KOPT-K1 (cell line): ENCODE results near the gene NPAS2.

ENCODE experiments used
- H3K27ac ChIP-seq: fragments of 200-600 bp; sonication (generic); 2 replicates; pipeline ENCODE4 v1.5.1; 2016; ENCODE audit warnings: antibody characterized with exemption, mild to moderate bottlenecking, low read depth, low read length; ENCODE audit not compliant: poor library complexity, severe bottlenecking
- H3K36me3 ChIP-seq: fragments of 200-600 bp; sonication (generic); 2 replicates; pipeline ENCODE4 v1.5.1; 2017; ENCODE audit warnings: antibody characterized with exemption, mild to moderate bottlenecking, low read length, moderate library complexity; ENCODE audit not compliant: insufficient read depth
- H3K9me3 ChIP-seq: fragments of 200-600 bp; sonication (generic); 2 replicates; pipeline ENCODE4 v1.5.1; 2017; ENCODE audit warnings: antibody characterized with exemption, low read length, mild to moderate bottlenecking; ENCODE audit not compliant: insufficient read depth, poor library complexity, severe bottlenecking

The NPAS2 gene

DNA sequence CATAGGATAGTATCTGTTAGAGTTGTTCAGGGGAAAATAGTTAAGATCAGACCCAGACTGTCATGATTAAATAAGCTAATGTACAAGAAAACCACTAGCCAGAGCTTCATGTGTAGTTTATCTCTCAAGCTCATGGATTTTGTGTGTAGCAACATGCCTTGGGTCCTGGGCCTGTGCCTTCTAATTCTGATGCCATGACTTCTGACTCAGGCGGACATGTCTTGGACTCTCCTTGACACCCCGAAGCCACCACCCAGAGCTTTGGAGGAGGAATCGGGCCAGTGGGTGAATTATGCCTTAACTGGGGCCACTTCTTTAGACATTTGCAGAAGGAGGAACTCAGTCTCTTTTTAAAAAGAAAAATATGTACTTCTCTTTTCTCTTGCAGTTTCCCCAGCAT lies 68.7 kb downstream of the NPAS2 start:
- Histone ChIP-seq H3K27ac (no peak overlapping the region), H3K36me3 (no peaks in the 10 kb centered on the region), H3K9me3 (no peaks in the 10 kb centered on the region)

DNA sequence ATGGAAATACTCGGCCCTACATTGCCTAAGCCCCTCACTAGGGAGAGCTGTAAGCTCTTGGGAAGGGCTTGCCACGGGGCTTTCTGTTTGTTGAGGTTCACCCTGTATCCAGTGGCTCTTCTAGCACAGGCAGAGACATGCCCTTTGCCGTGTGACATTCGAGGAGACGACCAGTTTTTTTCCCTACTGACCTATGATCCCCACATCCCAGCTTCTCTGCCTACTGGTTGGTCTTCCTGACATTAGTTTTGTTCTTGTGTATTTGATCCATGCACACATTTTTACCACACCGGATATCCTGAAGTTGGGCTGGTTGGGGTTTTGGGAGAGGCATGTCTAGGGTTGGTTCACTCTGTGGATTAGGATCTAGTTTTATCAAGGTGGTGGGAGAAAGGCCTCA lies 69.3 kb downstream of the NPAS2 start:
- no peaks in the 10 kb centered on the region for H3K36me3 ChIP-seq
- H3K9me3 ChIP-seq = no peaks in the 10 kb centered on the region
- H3K27ac ChIP-seq = no peak overlapping the region

DNA sequence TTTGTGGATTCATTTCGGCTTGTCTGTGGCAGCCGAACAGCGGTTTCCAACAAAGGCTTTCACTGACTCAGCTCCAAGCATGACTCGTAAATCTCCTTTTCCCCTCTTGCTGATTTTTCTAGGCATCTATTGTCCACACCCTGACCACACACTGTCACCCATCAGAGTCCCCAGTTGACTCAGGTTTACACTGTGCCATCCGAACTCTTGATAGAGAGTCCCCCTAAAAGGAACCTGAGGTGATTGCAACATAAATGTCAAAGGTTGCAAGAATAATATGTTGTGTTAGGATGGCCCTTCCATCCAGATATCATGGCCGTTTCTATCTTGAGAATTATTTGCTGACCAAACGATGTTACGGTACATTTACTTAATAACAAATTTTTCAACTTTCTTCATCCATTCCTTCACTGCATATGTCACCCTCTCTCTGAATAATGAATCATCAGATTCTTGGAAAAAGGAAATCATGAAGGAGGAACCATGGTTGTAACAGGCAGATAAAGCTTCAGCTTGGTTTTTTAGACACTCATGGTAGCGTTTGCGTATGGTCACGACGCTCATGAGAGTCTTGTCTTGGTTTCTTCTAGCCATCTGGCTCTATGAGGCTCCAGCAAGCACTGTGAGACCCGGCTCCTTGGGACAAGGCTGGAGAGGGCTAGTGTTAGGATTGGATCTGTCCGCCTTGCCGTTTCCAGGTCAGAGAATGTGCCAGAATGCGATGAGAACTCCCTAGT lies 72.1 kb downstream of the NPAS2 start:
- no peaks in the 10 kb centered on the region for H3K36me3 ChIP-seq
- no peak overlapping the region for H3K27ac ChIP-seq
- H3K9me3 ChIP-seq = peaks cover 6% of the 10 kb centered on the region

DNA sequence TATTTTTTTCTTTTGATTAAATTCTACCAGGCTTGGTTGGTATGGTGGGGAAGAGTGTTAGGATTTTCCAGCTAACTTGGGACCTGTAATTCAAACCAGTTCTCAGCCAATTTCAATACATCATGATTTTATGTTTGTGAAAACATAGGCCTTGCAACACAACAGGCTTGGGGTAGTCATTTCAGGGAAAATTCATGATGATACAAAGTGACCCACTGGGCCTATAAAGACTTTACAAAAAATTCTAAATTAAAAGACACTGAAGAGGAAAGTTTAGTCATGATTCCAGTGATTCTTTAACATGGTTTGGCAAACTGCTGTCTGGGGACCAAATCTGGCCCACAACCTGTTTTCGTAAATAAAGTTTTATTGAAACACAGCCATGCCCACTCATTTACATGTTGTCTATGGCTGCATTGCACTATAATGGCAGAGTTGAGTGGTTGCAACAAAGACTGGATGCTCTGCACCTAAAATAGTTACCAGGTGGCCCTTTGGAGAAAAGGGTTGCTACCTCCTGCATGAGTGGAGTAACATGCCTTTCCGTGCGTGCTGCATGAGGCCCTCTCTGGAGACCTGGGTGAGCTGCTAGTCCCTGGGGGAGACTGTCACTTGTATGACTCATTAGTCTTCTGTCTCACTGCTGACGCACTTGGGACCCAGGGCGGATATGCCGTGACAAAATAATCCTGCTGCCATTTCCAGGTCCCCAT lies 73.6 kb downstream of the NPAS2 start:
- H3K9me3 ChIP-seq = peaks cover 6% of the 10 kb centered on the region
- no peak overlapping the region for H3K27ac ChIP-seq
- no peaks in the 10 kb centered on the region; the same call in 1 of the 2 replicates for H3K36me3 ChIP-seq

DNA sequence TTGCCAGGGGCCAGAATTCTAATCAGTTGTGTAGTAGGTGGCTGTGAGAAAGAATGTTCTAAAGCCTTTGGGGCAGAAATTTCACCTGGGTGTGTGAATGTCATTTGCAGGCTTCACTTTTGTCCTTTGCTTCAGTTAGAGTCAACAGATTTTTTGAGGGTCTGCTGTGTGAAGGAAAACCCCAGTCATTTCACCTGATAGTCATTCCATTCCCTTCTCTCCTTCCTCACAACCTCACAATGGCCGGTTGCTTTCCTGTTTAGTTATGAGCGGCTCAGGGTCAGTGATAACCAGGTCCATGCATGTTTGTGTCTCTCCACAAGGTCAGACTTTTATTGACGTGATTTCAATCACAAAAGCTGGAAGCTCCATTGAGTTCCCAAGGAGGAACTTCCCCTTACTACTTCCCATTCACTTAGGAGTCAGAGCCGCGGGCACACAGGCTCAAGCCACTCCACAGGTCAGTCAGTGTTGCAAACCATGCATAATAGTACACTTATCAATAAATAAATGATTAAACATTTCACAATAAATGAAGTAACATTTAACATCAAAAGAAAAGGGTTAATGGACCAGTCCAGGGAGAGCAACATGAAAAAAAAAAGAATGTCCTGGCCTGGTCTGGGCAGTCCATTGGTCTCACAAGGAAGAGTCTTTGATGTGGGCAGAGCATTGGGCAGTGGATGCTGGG lies 74.3 kb downstream of the NPAS2 start:
- peaks cover 6% of the 10 kb centered on the region for H3K9me3 ChIP-seq
- peaks cover 3% of the 10 kb centered on the region; the same call in 1 of the 2 replicates for H3K36me3 ChIP-seq
- no peak overlapping the region for H3K27ac ChIP-seq

DNA sequence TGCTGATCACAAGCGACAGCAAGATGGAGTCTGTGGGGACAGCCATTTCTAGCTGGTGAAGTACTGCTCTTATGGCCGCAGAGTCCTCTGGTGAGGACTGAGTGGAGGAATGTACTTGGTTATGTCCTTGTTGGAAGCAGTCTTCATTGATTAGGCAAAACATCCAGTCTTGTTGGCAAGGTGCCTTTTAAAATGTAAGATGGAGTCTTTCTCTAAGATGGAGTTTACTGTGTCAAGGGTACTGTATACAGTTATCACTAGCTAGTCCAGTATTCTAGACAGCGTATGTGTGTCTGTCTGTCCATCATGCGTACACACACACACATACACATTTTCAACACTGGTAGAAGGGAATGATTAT lies 74.8 kb downstream of the NPAS2 start:
- no peak overlapping the region for H3K27ac ChIP-seq
- peaks cover 6% of the 10 kb centered on the region for H3K9me3 ChIP-seq
- H3K36me3 ChIP-seq = peaks cover 6% of the 10 kb centered on the region; the same call in 1 of the 2 replicates

DNA sequence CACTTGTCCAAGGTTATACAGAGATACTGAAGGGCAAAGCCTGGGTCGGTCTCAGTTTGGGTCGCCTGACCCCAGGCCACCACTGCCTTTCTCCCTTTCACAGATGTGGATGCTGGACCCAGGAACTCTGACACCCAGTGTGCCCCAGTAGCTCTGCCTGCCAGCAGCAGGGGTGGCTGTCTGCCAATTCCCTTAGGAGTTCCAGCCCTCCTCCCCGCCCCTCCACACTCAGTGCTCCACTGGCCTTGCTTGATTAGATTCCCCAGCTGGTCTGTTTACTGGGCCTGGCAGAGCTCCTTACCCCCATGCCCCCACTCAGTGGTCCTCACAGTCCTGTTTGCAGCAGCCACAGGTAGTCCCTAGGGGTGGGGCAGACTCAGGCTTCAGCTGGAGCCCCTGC lies 75.5 kb downstream of the NPAS2 start:
- H3K27ac ChIP-seq = no peak overlapping the region
- H3K9me3 ChIP-seq = peaks cover 6% of the 10 kb centered on the region
- H3K36me3 ChIP-seq = peaks cover 6% of the 10 kb centered on the region; the same call in 1 of the 2 replicates

DNA sequence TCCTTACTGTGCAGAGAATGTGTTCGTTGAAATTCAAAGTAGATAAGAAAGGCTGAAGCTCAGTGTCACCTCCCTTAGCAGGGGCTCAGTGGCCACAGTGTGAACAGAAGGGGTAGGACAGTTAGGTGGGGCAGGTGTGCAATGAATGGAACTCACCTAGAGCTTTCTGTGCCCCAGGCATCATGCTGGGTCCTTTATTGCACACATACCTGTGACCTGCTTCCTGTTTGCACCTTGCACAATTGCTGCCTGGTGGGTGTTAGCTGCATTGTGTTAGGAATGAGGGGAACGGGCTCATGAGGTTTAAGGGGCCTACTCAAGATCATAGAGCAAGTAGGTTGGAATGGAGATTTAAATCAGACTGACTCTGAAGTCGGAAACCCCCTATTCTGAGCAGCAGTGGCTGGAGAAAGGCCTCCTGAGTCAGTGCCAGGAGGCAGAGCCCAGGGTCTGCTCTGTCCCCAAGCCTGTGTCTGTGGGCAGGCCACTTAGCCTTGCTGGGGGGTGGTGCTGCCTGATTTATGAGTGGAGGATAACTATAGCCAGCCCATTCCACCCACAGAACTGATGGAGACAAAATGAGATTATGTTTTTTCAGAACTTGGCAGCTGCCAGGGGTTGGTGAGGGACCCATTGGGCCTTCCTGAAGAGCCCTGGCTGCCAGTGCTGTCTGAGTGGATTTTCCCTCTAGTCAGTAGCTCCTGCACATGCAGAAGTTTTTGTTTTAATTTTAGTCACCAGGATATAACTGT lies 76.2 kb downstream of the NPAS2 start:
- Histone ChIP-seq H3K27ac (no peak overlapping the region), H3K9me3 (peaks cover 6% of the 10 kb centered on the region), H3K36me3 (peaks cover 6% of the 10 kb centered on the region; the same call in 1 of the 2 replicates)

DNA sequence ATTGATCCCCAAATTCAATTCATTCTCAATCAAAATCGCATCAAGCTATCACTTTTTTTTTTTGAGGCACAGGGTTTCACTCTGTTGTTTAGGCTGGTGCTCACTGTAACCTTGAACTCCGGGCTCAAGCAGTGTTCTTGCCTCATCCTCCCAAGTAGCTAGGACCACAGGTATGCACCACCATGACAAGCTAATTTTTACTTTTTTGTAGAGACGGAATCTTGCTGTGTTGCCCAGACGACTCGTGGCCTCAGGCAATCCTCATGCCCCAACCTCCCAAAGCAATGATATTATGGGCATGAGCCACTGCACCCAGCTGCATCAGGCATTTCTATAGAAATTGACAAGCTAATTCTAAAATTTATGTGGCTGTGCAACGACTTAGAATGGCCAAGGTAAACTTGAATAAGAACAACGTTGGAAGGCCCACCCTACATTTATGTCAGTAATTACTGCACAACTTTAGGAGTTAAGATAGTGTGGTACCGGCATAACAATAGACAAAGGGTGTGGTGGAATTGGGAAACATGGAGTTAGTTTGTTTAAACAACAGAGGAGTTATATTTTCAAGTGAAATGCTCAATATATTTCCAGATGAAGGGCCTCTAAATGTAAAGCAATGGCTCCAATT lies 78.2 kb downstream of the NPAS2 start:
- Histone ChIP-seq H3K36me3 (peaks cover 6% of the 10 kb centered on the region; the same call in 1 of the 2 replicates), H3K27ac (no peak overlapping the region), H3K9me3 (peaks cover 6% of the 10 kb centered on the region)

DNA sequence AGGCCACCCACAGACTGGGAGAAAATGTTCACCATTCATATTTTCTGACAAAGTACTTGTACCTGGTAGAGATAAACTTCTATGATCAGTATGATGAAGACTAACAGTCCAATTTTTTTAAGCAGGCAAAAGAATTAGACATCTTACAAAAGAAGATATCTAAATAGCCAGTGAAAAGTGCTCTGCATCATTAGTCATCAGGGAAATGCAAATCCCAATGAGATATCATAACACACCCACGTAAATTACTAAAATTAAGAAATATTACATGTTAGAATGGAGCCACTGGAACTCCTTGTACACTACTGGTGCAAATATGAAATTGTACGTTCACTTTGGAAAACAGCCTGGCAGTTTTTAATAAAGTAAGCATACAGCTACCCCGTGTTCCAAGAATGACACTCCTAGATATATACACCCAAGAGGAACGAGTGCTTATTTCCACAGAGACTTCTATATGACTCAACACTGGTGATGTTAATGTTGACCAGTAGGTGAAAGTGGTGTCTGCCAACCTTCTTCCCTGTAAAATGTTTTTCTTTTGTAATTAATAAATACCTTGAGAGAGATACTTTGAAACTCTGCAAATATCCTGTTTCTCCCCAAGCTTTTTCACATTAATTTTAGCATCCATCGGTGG lies 80.3 kb downstream of the NPAS2 start:
- Histone ChIP-seq H3K27ac (no peak overlapping the region), H3K36me3 (peaks cover 10% of the 10 kb centered on the region), H3K9me3 (peaks cover 6% of the 10 kb centered on the region)

DNA sequence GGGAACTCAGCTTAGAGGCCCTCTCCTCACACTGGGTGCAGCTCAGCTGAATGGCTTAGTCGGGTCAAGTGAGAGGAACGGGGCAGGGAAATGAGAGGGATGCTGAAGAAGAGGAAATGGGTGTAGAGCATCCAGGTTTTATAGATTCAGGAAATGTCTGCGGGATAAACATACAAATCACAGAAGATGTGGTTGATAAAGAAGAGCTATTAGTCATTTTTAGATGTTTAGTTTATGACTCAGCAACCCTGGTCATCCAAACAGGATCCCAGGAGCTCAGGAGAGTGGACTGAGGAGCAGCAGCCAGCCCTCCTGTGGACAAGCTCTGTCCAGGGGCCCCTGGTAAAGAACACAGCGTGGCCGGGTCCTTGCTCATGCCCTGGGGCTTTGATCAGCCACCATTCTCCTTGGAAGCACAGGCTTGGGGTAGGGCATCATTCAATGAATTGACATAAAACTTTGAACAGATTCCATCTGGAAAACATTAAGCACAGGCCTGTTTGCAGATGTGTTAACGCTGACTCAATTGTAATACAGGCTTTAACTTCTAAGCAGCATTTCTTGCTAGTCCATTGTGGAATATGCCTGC lies 83.0 kb downstream of the NPAS2 start:
- Histone ChIP-seq H3K27ac (no peak overlapping the region), H3K36me3 (peaks cover 10% of the 10 kb centered on the region), H3K9me3 (no peaks in the 10 kb centered on the region)

DNA sequence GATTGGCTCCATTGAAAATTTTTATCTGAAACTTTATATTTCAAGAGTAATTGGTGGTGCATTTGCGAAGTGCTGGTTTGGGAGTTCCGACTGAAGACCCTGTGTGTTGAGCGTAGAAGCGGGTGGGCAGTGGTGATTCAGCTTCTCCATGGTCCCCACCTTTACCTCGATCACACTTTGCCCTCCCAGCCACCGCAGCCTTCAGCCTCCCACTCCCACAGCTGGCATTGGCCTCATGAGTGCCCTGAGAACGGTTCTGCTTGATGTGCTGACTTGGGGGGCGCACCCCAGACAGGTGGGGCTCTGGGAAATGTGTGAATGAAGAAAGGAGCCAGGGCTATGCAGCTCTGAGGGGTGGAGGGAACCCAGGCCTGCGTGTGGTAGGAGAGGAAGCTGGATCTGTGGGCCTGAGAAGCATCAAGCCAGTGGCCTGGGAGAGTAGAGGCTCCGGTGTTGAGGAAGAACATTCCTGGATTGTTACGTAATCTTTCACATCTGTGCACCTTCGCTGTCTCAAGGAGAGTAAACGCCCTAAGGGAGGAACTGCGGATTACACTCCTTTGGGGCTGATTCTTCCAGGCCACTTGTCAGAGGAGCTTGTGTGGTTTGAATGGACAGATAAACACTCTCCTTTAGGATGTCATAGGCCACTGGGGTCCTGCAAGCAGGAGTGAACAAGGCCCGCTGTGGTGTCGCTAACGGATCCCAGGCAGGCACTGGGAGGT lies 83.8 kb downstream of the NPAS2 start:
- Histone ChIP-seq H3K27ac (no peak overlapping the region), H3K9me3 (no peaks in the 10 kb centered on the region), H3K36me3 (peaks cover 10% of the 10 kb centered on the region; the same call in 1 of the 2 replicates)

DNA sequence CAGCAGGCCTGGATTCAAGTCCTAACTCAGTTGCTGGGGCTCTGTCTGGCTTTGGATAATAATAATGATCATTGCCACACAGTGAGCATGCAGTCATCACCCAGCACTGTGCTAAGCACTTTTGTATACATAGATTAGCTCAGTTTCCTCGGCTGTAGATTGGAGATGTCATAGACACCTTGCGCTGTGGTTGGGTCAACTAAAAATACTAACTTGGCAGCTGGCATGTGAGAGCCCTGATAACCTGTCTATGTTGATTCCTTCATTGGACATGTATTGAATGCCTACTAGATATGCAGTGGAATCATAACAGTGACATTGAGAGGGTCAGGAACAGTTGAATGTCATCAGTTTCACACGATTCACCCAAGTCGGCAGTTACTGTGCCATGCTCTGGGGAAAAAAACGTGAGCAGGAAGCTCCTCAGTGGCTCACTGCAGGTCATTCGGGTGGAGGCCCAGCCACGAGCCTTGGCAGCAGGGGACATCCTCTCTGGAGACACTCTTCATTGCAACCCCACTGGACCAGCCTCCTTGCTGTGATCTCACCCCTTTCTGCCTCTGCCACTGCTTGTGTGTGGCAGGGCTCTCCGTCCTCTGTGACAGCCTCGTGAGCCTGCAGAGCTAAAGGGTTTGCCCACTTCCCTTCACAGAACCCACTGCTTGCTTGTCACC lies 85.3 kb downstream of the NPAS2 start:
- no peaks in the 10 kb centered on the region for H3K9me3 ChIP-seq
- peak overlapping the region; percentile 10 for H3K27ac ChIP-seq
- peaks cover 4% of the 10 kb centered on the region; the same call in 1 of the 2 replicates for H3K36me3 ChIP-seq
